ENCODE data around the gene JAK3.
"Not testable (repeated sequence)": the region's sequence is repeated elsewhere in the genome, so short reads cannot be mapped to it uniquely, and the experiment has no call there.

Gene JAK3

DNA sequence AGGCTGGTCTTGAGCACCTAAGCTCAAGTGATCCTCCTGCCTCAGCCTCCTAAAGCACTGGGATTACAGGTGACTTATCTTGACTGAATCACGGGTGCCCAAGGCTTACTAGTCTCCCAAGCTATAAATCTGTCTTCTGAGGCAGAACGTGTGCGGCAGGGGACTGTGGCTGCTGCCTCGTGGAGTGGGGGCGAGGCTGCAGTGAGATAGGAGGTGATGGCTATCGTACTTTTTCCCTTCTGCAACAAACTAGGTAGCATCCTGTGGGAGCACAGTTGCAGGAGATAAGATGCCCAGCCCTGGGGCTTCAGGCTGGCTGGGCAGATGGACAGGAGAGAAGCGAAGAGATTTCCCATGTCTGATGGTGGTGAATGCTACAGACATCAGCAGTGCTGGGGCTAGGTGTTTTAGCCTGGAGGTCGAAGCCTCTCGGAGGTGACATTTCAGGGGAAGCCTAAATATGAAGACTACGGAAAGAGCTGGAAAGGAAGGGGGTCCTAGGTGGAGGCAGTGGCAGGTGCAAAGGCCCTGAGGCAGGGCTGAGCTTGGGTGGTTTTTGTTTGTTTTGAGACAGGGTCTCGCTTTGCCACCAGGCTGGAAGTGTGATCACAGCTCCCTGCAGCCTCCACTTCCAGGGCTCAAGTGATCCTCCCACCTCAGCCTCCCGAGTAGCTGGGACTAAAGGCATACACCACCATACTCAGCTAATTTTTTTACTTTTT lies 45.5 kb downstream of the JAK3 start:
- no peak for DNase-seq

DNA sequence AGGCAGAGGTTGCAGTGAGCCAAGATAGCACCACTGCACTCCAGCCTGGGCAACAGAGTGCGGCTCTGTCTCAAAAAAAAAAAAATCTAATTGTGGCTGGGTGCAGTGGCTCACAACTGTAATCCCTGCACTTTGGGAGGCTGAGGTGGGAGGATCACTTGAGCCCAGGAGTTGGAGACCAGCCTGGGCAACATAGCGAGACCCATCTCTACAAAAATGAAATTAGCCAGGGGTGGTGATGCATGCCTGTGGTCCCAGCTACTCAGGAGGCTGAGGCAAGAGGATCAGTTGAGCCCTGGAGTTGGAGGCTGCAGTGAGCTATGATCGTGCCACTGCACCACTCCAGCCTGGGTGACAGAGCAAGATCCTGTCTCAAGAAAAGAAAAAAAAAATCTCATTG lies 49.2 kb downstream of the JAK3 start:
- not testable (repeated sequence) for DNase-seq

DNA sequence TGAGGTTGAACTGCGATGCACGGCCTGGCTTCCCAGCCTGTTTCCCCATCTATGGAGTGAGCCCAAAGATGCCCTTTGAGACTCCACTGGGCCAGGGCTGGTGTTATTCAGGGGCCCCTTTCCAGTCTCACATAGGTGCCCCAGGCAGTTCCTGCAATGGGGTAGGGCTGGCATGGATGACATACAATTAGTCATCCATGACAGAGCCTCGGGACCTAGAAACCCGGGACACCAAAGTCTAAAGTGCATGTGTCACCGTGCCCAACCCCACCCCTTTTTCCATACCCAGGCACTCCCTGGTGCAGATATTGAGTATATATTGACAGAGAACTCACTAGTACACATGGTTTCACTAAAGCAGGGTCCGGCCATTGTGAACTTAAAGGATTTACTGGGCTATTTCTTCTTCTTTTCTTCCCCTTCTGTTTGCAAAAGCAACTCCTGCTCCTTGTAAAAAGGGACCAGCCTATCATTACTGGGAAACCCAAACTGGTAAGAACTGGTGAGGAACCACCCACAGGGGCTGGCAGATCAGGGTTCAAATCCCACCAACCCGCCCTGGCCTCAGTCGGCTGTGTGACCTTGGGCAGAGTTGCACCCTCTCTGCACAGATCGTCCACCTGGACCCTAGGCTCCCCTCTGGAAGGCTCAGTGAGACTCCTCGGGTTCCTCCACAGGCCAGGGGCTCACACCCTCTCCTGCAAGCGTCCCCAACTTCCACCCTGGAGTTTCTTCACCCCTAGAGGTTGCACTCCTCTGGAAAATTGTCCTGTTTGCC lies 50.2 kb downstream of the JAK3 start:
- DNase-seq: no peak

DNA sequence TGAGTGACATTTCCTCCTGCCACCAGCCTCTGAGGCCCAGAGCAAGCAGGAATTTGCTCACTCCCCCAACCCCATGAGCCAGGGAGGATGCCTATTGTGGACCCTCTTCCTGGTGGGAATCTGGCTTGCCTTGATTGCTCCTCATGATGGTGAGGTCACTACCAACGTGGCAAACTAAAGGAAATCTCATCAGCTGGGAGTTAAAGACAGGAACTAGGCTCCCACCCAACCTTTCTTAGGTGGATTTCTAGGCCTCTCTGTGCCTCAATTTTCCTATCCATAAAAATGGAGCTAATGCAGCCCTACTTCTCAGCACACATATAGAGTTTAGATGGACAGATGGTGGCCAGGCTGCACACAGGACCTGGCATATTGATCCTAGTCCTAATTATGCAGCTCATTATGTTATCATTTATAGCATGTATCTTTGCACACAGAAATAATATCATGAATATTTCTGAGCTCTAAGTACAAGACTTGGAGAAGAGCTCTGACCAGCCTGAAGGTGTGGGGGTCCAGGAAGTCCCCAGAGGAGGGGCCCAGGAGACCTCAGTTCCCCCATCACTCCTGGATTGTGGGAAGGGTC lies 50.9 kb downstream of the JAK3 start:
- no peak for DNase-seq

DNA sequence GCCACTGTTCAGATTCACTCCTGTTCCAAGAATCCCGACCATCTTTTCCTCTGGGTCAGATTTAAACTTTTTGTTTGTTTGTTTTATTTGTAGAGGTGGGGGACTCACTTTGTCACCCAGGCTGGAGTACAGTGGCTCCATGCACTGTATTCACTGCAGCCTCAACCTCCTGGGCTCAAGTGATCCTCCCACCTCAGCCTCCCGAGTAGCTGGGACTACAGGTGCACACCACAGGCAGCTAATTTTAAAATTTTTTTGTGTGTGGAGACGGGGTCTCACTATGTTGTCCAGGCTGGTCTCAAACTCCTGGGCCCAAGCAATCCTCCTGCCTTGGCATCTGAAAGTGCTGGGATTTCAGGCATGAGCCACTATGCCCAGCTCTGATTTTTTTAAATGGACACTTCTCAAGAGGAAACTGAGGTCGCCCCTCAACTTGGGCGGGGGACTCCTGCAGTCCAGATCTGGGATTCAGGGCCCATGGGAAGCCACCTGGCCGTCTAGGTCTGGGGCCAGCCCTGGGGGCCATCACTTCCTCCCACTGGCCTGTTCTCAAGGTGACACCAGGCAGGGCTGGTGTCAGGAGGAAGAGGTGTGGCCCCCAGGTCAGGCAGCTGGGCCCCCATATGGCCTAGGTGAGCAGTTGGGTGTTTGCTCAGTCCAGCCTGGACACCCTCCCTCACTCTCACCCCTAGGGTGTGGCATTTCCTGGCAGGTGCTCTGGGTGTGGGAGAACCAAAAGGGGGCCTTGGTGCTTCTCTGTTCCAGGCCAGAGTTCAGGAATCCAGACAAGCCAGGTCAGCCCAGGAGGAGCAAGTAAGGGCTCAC lies 51.6 kb downstream of the JAK3 start:
- DNase-seq: no peak

DNA sequence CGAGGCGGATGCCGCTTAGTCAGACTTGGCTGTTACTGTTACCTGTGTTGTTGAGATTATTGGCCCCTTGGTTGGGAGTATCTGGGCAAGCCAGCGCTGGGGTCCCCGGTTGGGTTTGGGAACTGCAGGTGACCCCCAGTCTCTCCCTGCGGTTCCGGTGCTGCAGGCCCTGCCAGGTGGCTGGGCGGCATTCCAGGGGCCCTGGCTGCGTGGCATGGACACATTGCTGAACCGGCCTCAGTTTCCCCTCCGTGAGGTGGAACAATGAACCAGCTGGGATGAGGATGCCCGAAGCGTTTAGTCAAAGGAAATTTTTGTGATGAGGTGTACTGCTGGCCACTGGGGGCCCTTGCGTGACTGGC lies 52.3 kb downstream of the JAK3 start:
- no peak for DNase-seq

DNA sequence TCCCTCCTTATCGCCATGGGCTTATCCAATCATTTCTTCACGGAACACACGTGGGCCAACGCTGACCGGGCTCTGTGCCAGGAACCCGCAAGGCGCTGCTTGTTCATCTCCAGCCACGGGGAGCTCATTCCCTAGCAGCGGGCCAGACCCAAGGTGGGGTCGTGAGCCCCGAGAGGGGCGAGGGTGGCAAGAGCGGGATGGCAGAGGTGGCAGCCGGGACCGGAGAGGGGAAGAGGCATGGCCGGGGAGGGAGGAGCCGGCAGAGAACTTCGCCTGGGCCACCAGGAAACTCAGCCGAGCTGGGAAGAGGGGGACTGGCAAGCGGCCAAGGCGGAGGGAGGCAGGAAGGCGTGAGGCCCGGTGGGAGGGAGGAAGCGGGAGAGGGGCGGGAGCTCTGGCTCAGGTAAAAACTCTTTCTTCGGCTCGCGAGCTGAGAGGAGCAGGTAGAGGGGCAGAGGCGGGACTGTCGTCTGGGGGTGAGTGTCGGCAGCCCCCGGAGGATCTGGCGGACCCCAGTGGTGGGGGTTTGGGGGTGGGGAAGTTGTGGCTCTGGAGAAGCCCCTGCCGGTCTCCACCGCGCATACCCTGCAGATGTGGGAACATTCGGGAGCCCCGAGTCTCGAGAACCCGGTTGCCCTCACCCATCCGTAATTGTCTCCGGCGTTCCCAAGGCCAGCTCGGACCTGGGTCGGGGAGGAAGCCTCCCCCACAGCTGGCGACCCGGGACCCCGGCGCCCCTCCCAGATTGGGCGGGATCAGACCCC lies 52.9 kb downstream of the JAK3 start, which contains the start of gene B3GNT3:
TSS of gene B3GNT3 (plus strand) at position 408 of the 764 bp plus-strand sequence. CDS start 12,670 bp downstream, outside the sequence.
- DNase-seq: no peak

DNA sequence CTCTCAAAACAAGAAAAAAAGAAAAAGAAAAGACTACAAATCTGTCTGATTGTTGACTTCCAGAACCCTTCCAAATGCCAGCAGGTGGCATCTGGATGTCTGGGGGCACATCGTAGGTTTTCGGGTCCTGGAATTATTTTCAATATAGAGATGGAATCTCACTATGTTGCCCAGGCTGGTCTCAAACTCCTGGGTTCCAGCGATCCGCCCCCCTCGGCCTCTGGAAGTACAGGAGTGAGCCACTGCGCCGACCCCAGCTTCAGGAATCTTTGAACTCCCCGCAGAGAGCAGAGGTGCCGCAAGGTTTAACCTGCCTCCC lies 53.4 kb downstream of the JAK3 start:
- DNase-seq: no peak

DNA sequence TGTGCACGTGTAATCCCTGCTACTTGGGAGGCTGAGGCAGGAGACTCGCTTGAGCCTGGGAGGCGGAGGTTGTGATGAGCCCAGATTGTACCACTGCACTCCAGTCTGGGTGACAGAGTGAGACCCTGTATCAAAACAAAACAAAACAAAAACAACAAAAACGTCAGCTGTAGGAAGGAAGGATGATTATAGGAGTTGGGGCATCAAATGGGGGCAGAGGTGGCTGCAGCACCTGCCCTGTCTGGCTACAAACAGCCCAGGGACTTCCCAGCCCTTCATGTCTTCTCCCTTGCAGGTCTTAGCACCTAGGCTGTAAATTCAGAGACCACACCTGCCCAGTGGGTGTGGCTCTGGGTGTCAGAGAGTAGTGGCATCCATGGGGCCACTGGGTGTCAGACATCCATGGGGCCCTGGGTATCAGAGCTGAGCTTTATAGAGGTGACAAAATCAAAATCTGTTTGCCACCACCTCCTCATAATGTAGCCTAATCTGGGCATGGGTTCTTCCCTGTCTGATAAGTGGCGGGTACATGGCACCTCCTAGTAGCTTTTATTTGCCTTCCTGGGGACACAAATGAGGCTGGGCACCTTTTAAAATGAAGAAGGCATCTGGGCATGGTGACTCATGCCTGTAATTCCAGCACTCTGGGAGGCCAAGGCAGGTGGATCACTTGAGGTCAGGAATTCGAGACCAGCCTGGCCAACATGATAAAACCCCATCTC lies 57.6 kb downstream of the JAK3 start:
- DNase-seq: no peak

DNA sequence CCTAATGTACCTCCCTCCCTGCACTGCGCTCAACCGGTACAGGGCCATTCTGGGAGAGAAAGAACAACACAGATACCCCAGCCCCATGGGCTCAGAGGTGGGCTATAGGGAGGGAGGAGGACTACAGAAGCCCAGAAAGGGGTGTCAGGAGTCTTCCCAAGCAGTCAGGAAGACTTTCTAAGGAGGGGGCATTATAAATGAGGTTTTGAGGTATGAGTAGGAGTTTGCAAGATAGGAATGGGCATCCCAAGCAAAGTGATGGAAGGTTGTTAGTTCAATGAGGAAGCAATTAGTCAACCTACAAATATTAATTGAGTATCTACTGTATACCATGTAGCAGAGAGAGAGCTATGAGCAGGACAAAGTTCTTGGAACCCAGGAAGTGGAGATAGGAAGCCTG lies 59.1 kb downstream of the JAK3 start:
- no peak for DNase-seq

DNA sequence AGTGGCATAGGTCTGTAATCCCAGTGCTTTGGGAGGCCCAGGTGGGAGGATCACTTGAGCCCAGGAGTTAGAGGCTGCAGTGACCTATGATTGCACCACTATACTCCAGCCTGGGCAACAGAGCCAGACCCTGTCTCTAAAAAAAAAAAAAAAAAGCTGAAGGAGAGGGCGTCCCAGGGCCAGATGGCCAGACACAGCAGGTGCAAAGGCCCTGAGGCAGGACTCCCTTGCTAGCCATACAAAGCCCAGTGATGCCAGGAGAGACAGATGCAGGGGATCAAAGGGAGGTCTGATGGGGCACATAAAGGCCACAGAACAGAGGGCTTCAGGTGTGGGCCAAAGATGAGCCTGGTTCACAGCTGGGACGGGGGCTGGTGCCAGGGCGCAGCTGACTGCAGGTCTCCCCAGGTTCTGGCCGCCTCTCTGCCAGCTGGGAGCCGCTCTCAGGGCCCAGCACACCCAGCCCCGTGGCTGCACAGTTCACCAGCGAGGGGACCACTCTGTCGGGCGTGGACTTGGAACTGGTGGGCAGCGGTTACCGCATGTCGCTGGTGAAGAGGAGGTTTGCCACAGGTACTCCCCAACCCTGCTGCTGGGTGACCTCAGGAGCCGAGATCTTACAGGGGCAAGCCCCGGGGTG lies 60.4 kb downstream of the JAK3 start:
- no peak for DNase-seq

DNA sequence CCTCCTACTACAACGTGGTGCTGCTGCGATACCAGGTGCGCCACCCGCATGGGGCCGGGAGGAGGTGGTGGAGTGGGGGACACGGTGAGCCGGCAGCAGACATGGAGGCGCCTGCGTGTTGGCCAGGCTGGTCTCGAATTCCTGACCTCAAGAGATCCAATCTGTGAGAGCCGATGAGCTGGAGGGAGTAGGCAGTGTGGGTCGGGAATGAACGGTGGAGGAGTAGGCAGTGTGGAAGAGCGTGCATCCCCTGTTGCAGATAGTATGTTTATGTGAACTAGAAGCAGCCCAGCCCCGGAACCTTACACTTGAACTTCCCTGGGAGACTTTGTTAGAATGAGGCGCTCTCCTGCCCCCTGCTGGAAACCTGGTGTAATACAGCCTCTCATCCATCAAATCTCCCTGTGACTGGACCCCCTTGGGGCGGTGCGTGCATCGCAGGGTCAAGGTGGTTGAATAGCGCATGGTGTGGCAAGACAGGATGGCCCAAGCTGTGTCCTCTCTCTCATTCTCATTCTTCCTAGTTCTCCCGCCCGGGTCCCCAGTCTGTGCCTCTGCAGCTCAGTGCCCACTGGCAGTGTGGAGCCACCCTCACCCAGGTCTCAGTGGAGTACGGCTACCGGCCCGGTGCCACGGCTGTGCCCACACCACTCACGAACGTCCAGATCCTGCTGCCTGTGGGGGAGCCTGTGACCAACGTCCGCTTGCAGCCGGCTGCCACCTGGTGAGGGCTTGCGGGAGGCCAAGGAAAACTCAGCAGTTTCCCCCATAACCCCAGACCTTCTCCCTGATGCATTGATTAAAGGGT lies 63.4 kb downstream of the JAK3 start:
- DNase-seq: peak; percentile 60

DNA sequence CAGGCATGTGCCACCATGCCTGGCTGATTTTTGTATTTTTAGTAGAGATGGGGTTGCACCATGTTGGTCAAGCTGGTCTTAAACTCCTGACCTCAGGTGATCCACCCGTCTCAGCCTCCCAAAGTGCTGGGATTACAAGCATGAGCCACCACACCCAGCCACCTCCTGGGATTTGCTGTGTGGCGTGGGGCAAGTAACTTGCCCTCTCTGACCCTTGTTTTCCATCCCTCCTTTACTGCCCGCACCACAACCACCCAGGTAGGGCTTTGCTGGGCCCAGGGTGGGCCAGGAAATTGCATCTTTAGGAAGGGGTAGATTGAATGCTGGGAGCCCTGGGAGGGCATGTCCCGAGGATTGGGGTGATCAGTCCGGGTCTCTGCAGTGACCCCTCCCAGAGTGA lies 64.1 kb downstream of the JAK3 start:
- not testable (repeated sequence) for DNase-seq

DNA sequence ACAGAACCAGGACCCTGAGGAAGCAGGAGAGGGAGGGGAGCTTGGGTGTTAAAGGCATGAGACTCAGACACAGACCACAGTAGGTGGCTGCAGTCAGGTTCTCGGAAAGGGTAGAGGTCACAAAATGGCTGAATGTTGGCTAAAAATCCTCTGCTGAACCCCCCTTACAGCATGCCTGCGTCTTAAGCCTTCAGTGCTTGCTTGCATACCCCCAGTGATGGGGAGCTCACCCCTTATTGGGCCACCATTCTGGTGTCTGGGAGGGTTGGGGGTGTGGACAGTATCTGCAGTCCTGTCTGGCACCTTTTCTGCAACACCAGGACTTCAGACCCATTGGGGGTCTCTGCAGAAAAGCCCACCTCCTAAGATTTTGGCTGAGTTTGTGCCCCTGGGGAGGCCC lies 67.0 kb downstream of the JAK3 start:
- DNase-seq: no peak

DNA sequence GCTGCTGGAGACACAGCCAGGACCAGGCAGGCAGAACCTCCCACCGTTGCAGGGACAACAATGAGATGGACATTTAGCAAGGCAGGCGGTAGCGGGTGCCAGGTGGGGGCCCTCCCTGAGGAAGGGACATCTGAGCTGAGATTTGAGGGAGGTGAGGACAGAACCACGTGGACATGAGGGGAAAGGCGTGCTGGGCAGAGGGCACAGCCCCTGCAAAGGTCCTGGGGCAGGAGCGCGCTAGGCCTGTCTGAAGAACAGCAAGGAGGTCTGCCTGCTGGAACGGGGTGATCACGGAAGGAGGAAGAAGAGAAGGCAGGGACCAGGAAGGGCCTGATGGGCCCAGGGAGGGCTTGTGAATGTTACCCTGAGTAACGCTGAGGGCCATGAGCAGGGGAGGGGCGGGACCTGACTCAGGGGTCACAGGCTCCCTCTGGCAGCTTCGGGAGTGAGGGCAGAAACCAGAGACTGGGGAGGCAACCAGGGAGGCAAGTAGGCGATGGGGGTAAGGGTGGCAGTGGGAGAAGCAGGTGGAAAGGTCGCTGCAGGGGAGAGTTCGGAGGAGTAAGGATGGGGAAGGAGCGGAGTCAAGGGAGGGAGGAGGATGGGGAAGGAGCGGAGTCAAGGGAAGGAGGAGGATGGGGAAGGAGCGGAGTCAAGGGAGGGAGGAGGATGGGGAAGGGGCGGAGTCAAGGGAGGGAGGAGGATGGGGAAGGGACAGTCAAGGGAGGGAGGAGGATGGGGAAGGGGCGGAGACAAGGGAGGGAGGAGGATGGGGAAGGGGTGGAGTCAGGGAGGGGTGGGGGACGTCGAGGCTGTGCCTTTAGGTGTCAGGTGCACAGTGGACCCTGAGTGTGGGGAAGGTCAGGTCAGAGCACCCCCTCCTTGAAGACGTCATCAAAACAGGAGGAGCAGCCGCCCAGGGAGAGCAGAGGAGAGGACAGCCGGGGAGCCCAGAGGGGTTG lies 68.5 kb downstream of the JAK3 start:
- no peak for DNase-seq

DNA sequence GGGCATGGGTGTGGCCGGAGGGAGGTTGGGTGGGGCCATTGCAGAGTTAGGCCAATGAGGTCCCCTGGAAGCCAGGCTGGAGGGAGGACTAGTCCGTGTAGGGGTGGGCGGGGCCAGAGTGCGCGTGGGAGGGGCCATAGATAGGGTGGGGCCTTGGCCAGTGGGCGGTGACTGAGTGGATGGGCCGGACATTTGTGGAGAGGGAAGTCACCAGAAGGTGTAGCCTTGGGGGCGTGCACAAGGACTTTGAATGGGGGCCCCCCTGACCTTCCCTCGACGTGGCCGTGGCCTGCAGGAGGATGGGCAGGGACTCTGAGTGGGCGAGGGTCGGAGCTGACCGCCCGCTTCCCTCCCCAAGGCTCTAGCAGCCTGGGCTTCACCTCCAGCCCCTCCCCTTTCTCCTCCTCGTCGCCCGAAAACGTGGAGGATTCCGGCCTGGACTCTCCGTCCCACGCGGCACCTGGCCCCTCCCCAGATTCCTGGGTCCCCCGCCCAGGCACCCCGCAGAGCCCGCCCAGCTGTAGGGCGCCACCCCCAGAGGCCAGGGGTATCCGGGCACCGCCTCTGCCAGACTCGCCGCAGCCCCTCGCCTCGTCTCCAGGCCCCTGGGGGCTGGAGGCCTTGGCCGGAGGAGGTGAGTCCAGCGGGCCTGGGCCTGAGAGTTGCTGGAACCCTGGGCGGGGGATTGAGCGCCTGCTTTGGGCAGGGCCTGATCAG lies 69.4 kb downstream of the JAK3 start:
- DNase-seq: no peak

DNA sequence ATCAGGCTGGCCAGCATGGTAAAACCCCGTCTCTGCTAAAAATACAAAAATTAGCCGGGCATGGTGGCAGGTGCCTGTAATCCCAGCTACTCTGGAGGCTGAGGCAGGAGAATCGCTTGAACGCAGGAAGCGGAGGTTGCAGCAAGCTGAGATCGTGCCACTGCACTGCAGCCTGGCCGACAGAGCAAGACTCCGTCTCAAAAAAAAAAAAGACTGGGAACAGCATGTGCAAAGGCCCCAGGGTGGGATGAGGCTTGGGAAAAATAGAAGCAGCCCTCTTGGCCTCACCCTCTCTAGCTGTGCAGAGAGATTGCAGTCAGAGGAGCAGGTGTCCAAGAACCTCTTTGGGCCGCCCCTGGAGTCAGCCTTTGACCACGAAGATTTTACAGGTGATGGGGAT lies 69.9 kb downstream of the JAK3 start:
- not testable (repeated sequence) for DNase-seq

DNA sequence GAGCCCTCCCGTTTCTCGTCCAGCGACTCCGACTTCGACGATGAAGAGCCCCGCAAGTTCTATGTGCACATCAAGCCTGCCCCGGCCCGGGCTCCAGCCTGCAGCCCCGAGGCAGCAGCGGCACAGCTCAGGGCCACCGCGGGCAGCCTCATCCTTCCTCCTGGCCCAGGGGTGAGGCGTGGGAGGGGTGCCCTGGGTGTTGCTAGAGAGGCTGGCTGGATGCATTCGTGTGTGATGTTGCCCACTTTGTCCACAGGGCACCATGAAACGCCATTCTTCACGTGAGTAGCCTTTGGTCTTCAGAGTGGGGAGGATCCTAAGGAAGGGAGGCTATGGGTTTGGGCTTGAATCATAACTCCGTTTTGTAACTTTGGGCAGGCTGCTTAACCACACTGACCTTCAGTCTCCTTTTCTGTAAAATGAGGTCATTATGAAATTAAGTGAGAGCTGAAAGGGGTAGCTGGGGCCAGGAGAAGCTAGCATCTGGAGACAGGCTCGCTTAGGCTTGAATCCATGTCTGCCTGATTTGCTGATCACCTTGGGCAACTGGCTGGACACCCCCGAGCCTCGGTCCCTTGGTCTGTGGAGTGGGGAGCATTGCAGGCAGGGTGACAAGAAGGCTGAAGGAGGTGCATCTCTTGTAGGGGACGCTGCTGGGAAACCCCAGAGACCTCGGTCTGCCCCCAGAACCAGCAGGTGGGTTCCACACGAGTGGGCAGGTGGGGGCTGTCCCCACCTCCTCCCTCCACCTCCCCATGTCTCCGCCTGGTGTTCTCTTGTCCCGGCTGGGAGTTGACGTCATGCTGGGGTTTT lies 71.6 kb downstream of the JAK3 start:
- no peak for DNase-seq

All from NCI-H1694 (cell line).